Mesenchymal stem cell (in vitro differentiated cells and primary cell): ENCODE results near the gene FAM13A.
A peak's percentile ranks its signal among the peaks of the same experiment; 100 is the strongest.

ENCODE experiments used
- DNase-seq: peaks from one replicate; pipeline ENCODE4 v3.0.0-alpha.2; 2013
- H2AFZ ChIP-seq: one replicate; pipeline ENCODE4 v1.6.1; 2013; ENCODE audit warnings: low read depth, mild to moderate bottlenecking, control low read depth, inconsistent platforms, low read length, moderate library complexity
- H2AK5ac ChIP-seq: 2 replicates; pipeline ENCODE4 v1.6.1; 2013; ENCODE audit warnings: low read length, moderate library complexity, mild to moderate bottlenecking, inconsistent platforms; ENCODE audit not compliant: severe bottlenecking
- H2BK120ac ChIP-seq: one replicate; pipeline ENCODE4 v1.6.1; 2013; ENCODE audit warnings: low read depth, mild to moderate bottlenecking, inconsistent platforms, low read length, moderate library complexity
- H2BK12ac ChIP-seq, 2 experiments: one replicate each; pipeline ENCODE4 v1.6.1; 2013; ENCODE audit warnings: inconsistent platforms in 2 of 2, low read length in 2 of 2, mild to moderate bottlenecking in 2 of 2, moderate library complexity in 2 of 2, control low read depth in 1 of 2
- H2BK15ac ChIP-seq: one replicate; pipeline ENCODE4 v1.6.1; 2013; ENCODE audit warnings: mild to moderate bottlenecking, low read depth, inconsistent platforms; ENCODE audit not compliant: poor library complexity, severe bottlenecking
- H2BK5ac ChIP-seq: 2 replicates; pipeline ENCODE4 v1.6.1; 2013; ENCODE audit warnings: low read depth, mild to moderate bottlenecking, low read length, control low read depth, inconsistent platforms; ENCODE audit not compliant: poor library complexity, severe bottlenecking
- H3K14ac ChIP-seq, 2 experiments: one replicate each; pipeline ENCODE4 v1.6.1; 2013; ENCODE audit warnings: inconsistent platforms in 2 of 2, low read length in 2 of 2, control low read depth in 1 of 2, mild to moderate bottlenecking in 1 of 2, moderate library complexity in 1 of 2
- H3K18ac ChIP-seq, 2 experiments: one replicate each; pipeline ENCODE4 v1.6.1; 2013; ENCODE audit warnings: inconsistent platforms in 2 of 2, low read length in 2 of 2, control low read depth in 1 of 2, low read depth in 1 of 2, mild to moderate bottlenecking in 1 of 2
- H3K23ac ChIP-seq, 2 experiments: one replicate each; pipeline ENCODE4 v1.6.1; 2013; ENCODE audit warnings: inconsistent platforms in 2 of 2, low read length in 2 of 2, mild to moderate bottlenecking in 2 of 2, moderate library complexity in 2 of 2, control low read depth in 1 of 2
- H3K27ac ChIP-seq: 2 replicates; pipeline ENCODE4 v1.5.1; 2013; ENCODE audit warnings: mild to moderate bottlenecking, moderate library complexity, low read length, control low read depth, inconsistent platforms; ENCODE audit not compliant: poor library complexity, severe bottlenecking
- H3K27me3 ChIP-seq, 2 experiments: 2 replicates each; pipeline versions ENCODE4 v1.6.1 to v1.7.0; 2013; ENCODE audit warnings: low read length in 2 of 2, mild to moderate bottlenecking in 2 of 2, moderate library complexity in 2 of 2, control low read depth in 1 of 2, inconsistent platforms in 1 of 2; ENCODE audit not compliant: control insufficient read depth in 1 of 2, insufficient read depth in 1 of 2
- H3K36me3 ChIP-seq, 2 experiments: 2 replicates each; pipeline versions ENCODE4 v1.6.1 to v1.7.0; 2013; ENCODE audit warnings: low read length in 2 of 2, control low read depth in 1 of 2, inconsistent platforms in 1 of 2, low read depth in 1 of 2, mild to moderate bottlenecking in 1 of 2; ENCODE audit not compliant: insufficient read depth in 2 of 2, control insufficient read depth in 1 of 2
- H3K4ac ChIP-seq, 2 experiments: one replicate each; pipeline ENCODE4 v1.6.1; 2013; ENCODE audit warnings: inconsistent platforms in 2 of 2, low read length in 2 of 2, mild to moderate bottlenecking in 2 of 2, moderate library complexity in 2 of 2, control low read depth in 1 of 2, low read depth in 1 of 2
- H3K4me1 ChIP-seq: 2 replicates; pipeline ENCODE4 v1.6.1; 2013; ENCODE audit warnings: low read depth, low read length, control low read depth; ENCODE audit not compliant: control insufficient read depth, insufficient read depth
- H3K4me2 ChIP-seq: 2 replicates; pipeline ENCODE4 v1.6.1; 2013; ENCODE audit warnings: low read length, mild to moderate bottlenecking, inconsistent platforms; ENCODE audit not compliant: poor library complexity, severe bottlenecking
- H3K4me3 ChIP-seq, 2 experiments: 2 replicates each; pipeline versions ENCODE4 v1.5.1 to v1.7.0; 2013; ENCODE audit warnings: low read length in 2 of 2, mild to moderate bottlenecking in 2 of 2, control low read depth in 1 of 2, low read depth in 1 of 2; ENCODE audit not compliant: insufficient read depth in 1 of 2
- H3K79me1 ChIP-seq: replicated peaks from 2 replicates; pipeline ENCODE4 v1.6.1; 2013; ENCODE audit warnings: mild to moderate bottlenecking, control low read depth, low read length, inconsistent platforms; ENCODE audit not compliant: poor library complexity, severe bottlenecking
- H3K9ac ChIP-seq: 2 replicates; pipeline ENCODE4 v1.7.0; 2013; ENCODE audit warnings: mild to moderate bottlenecking, low read length, moderate library complexity
- H3K9me3 ChIP-seq: 2 replicates; pipeline ENCODE4 v1.7.0; 2013; ENCODE audit warnings: mild to moderate bottlenecking, low read length; ENCODE audit not compliant: control insufficient read depth
- H4K8ac ChIP-seq: one replicate; pipeline ENCODE4 v1.6.1; 2013; ENCODE audit warnings: inconsistent platforms, mild to moderate bottlenecking, low read length, moderate library complexity
- H4K91ac ChIP-seq: one replicate; pipeline ENCODE4 v1.6.1; 2013; ENCODE audit warnings: mild to moderate bottlenecking, low read length, inconsistent platforms
- WGBS: methylation state at CpG from one replicate; pipeline ENCODE4 v1.1.7; 2013; ENCODE audit warnings: mixed read lengths; 5-methylcytosine and 5-hydroxymethylcytosine counted together

The FAM13A gene

DNA sequence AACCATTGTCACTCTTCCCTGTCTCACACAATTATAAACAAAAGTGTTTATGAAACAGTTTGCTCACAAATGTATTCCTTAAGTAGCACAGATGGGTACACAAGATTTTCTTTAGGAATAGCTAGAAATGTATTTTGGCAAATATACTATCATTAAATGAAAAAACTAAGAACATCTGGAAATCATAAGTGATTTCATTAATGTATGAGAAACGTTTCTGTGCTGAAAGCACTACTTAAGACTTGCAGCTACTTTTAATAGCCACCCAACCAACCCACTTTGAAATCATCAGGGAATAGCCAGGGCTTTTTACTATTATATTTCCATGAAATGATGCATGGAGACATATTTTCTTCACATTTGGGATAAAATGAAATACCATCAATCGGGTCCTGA is 297.1 kb downstream of the FAM13A start:
- Histone ChIP-seq H2BK15ac (no peak overlapping the region), H3K4me3 (peak overlapping the region in 1 of 2 experiments; percentile 64), H3K23ac (no peak overlapping the region), H2AFZ (no peak overlapping the region), H4K8ac (no peak overlapping the region), H2BK12ac (no peak overlapping the region), H3K27ac (no peak overlapping the region), H3K36me3 (peaks cover 0 to 7% of the 10 kb centered on the region in 2 experiments), H3K18ac (no peak overlapping the region), H2BK5ac (no peak overlapping the region), H3K9ac (peak overlapping the region; percentile 60), H4K91ac (no peak overlapping the region), H2BK120ac (no peak overlapping the region), H3K79me1 (no peaks in the 10 kb centered on the region), H3K4me2 (no peak overlapping the region), H3K27me3 (no peaks in the 10 kb centered on the region), H2AK5ac (no peak overlapping the region), H3K4ac (no peak overlapping the region), H3K14ac (no peak overlapping the region), H3K9me3 (no peaks in the 10 kb centered on the region), H3K4me1 (peaks cover 6% of the 10 kb centered on the region)
- no peak for DNase-seq
- 100% methylated on average over 1 of the region's 2 CpGs for whole genome bisulfite sequencing

GRCh38 chr4:88759039-88759894 is 297.7 kb downstream of the FAM13A start:
- no peak overlapping the region for H3K27ac ChIP-seq
- peak; percentile 71 for DNase-seq
- H2BK120ac ChIP-seq, result no peak overlapping the region
- no peak overlapping the region for H3K4ac ChIP-seq
- H3K36me3 ChIP-seq, result peaks cover 0 to 7% of the 10 kb centered on the region in 2 experiments
- 47% methylated on average over 11 of the region's 12 CpGs for WGBS
- no peak overlapping the region for H2BK5ac ChIP-seq
- peak overlapping the region; percentile 60 for H3K9ac ChIP-seq
- no peaks in the 10 kb centered on the region for H3K9me3 ChIP-seq
- peak overlapping the region; percentile 32 for H3K4me2 ChIP-seq
- H4K91ac ChIP-seq, result no peak overlapping the region
- no peaks in the 10 kb centered on the region for H3K27me3 ChIP-seq
- no peak overlapping the region for H3K14ac ChIP-seq
- H3K18ac ChIP-seq, result peak overlapping the region in 1 of 2 experiments; percentile 11
- no peak overlapping the region for H2BK12ac ChIP-seq
- no peak overlapping the region for H2BK15ac ChIP-seq
- H4K8ac ChIP-seq, result no peak overlapping the region
- H2AK5ac ChIP-seq, result no peak overlapping the region
- H2AFZ ChIP-seq, result no peak overlapping the region
- H3K4me3 ChIP-seq, result peak overlapping the region in 1 of 2 experiments; percentile 64
- no peak overlapping the region for H3K23ac ChIP-seq
- H3K4me1 ChIP-seq, result peaks cover 6% of the 10 kb centered on the region
- no peaks in the 10 kb centered on the region for H3K79me1 ChIP-seq

DNA sequence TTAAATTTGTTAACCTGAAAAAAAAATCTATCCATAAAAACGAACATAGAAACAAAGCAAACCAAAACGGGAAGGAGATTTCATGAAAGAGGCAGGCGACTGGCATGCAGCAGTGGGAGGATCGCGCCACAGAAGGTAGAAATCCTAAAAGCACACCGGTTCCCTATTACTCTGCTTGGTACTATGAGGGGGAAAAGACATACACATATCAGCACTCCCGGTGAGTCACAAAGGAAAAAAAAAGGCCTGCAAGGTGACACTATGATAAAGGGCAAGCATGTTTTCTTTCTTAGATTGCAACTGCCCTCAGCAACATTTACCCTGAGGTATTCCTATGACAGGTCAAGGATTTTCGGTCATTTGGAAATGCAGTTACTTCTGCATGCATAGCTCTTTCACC is 298.7 kb downstream of the FAM13A start:
- no peak overlapping the region for H3K18ac ChIP-seq
- H3K27ac ChIP-seq, result no peak overlapping the region
- H2BK5ac ChIP-seq, result no peak overlapping the region
- H3K79me1 ChIP-seq, result no peaks in the 10 kb centered on the region
- H4K8ac ChIP-seq, result no peak overlapping the region
- DNase-seq, result no peak
- no peak overlapping the region for H3K4ac ChIP-seq
- no peak overlapping the region for H3K4me2 ChIP-seq
- H2AFZ ChIP-seq, result no peak overlapping the region
- no peak overlapping the region for H2BK12ac ChIP-seq
- H3K27me3 ChIP-seq, result no peaks in the 10 kb centered on the region
- H2AK5ac ChIP-seq, result no peak overlapping the region
- H3K9ac ChIP-seq, result no peak overlapping the region
- H4K91ac ChIP-seq, result no peak overlapping the region
- no peak overlapping the region for H3K23ac ChIP-seq
- no peak overlapping the region for H3K4me3 ChIP-seq
- no peak overlapping the region for H2BK15ac ChIP-seq
- no peak overlapping the region for H3K14ac ChIP-seq
- H3K36me3 ChIP-seq, result peaks cover 0 to 8% of the 10 kb centered on the region in 2 experiments
- H3K4me1 ChIP-seq, result peaks cover 6% of the 10 kb centered on the region
- no peak overlapping the region for H2BK120ac ChIP-seq
- no peaks in the 10 kb centered on the region for H3K9me3 ChIP-seq
- WGBS, result 77% methylated on average over 8 of the region's 8 CpGs

- H3K4me1 ChIP-seq, result peaks cover 6% of the 10 kb centered on the region
- H3K9me3 ChIP-seq, result no peaks in the 10 kb centered on the region
- H2AK5ac ChIP-seq, result no peak overlapping the region
- no peak for DNase-seq
- H3K27ac ChIP-seq, result no peak overlapping the region
- H3K18ac ChIP-seq, result no peak overlapping the region
- H3K14ac ChIP-seq, result no peak overlapping the region
- H2BK120ac ChIP-seq, result no peak overlapping the region
- H2AFZ ChIP-seq, result no peak overlapping the region
- no peak overlapping the region for H3K4ac ChIP-seq
- no peak overlapping the region for H2BK12ac ChIP-seq
- no peaks in the 10 kb centered on the region for H3K79me1 ChIP-seq
- no peak overlapping the region for H3K9ac ChIP-seq
- 95% methylated on average over 3 of the region's 6 CpGs for WGBS
- H2BK5ac ChIP-seq, result no peak overlapping the region
- H2BK15ac ChIP-seq, result no peak overlapping the region
- H3K27me3 ChIP-seq, result no peaks in the 10 kb centered on the region
- H3K4me2 ChIP-seq, result no peak overlapping the region
- peaks cover 0 to 11% of the 10 kb centered on the region in 2 experiments for H3K36me3 ChIP-seq
- no peak overlapping the region for H3K23ac ChIP-seq
- no peak overlapping the region for H4K8ac ChIP-seq
- no peak overlapping the region for H3K4me3 ChIP-seq
- H4K91ac ChIP-seq, result no peak overlapping the region
These were observed 299.2 kb downstream of the FAM13A start for GRCh38 chr4:88757776-88758175.
